Epidermal melanocyte (primary cell): ENCODE measurements around the gene ENTPD6.

Experiments used
- DNase-seq: peaks from one replicate; pipeline ENCODE4 v3.0.0; 2011; ENCODE audit warnings: low spot score; ENCODE audit not compliant: insufficient read length

ENTPD6 gene

GRCh38 chr20:25207960-25208534 is 12.5 kb downstream of the ENTPD6 start:
- DNase-seq = no peak

- no peak for DNase-seq
Observed at GRCh38 chr20:25209400-25209799, 13.9 kb downstream of the ENTPD6 start.

- DNase-seq = no peak
Observed at GRCh38 chr20:25209911-25210310, 14.4 kb downstream of the ENTPD6 start.

- DNase-seq = no peak
Observed at GRCh38 chr20:25211273-25211672, 15.8 kb downstream of the ENTPD6 start.

- no peak for DNase-seq
Observed at GRCh38 chr20:25212242-25212641, 16.7 kb downstream of the ENTPD6 start.

GRCh38 chr20:25213566-25214425 is 18.3 kb downstream of the ENTPD6 start:
- DNase-seq = no peak

GRCh38 chr20:25214426-25214790 is 18.9 kb downstream of the ENTPD6 start:
- DNase-seq = no peak

GRCh38 chr20:25214819-25215218 is 19.3 kb downstream of the ENTPD6 start:
- no peak for DNase-seq

- no peak for DNase-seq
Observed at GRCh38 chr20:25215521-25215920, 20.0 kb downstream of the ENTPD6 start.

GRCh38 chr20:25216199-25216945 is 20.9 kb downstream of the ENTPD6 start:
- DNase-seq = no peak

GRCh38 chr20:25217161-25218108 is 21.9 kb downstream of the ENTPD6 start:
- no peak for DNase-seq

GRCh38 chr20:25218109-25218486 is 22.6 kb downstream of the ENTPD6 start:
- DNase-seq = no peak

- no peak for DNase-seq
Observed at GRCh38 chr20:25218492-25218891, 23.0 kb downstream of the ENTPD6 start.

GRCh38 chr20:25219365-25219764 is 23.9 kb downstream of the ENTPD6 start:
- DNase-seq = no peak

- no peak for DNase-seq
Observed at GRCh38 chr20:25220021-25220730, 24.7 kb downstream of the ENTPD6 start.

GRCh38 chr20:25220810-25221591 is 25.5 kb downstream of the ENTPD6 start:
- no peak for DNase-seq

- DNase-seq = no peak
Observed at GRCh38 chr20:25221592-25222460, 26.3 kb downstream of the ENTPD6 start.

GRCh38 chr20:25222461-25223178 is 27.1 kb downstream of the ENTPD6 start:
- DNase-seq = no peak
